GM19468 (cell line): ENCODE results near the gene TACC3.

Experiments
- ATAC-seq: cut with Tn5 transposase; IDR thresholded peaks from one replicate; pipeline ENCODE4 v1.9.1; 2021; ENCODE audit warnings: mild to moderate bottlenecking, moderate library complexity, moderate number of reproducible peaks; ENCODE audit not compliant: unreplicated experiment; ENCODE audit errors: extremely low read depth

Gene TACC3

DNA sequence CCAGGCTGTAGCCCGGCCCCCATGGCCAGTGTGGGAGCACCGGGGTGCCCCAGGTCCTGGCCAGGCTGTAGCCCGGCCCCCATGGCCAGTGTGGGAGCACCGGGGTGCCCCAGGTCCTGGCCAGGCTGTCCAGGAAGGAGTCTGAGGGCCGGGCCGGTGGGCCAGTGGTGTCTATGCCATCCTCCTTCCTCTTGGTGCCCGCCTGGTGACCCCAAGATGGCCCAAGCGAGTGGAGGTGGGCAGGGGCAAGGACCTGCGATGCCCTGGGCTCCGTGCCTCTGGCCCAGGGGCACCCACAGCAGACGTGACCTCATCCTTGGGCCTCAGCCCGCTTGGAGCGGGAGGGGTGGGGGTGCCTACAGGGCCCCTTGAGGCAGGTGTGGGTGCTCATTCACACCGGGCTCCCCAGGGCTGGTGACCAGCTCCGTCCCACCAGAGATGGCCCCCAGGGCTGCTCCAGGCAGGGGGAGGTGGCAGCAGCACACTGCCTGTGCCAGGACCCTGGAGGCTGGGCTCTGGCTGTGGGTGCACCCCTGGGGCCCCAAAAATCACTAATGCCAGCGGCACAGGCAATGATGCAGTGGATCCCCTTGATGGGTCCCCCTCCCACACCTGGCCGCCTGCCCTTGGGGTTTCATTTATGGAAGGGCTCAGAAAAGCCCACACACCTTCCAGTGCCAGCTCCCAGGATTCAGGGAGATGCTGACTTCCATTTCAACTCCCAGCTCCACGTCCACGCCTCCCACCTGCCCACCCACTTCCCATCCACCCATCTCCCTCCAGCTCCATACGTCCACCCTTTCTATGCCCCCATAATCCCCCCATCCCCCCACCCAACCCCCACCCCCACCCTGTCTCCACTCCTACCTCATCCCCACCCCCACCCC, 35.8 kb downstream of the TACC3 start:
- no peak for ATAC-seq

- no peak for ATAC-seq
These were observed 36.5 kb downstream of the TACC3 start for GRCh38 chr4:1757836-1758235.

- no peak for ATAC-seq
These were observed 37.2 kb downstream of the TACC3 start for GRCh38 chr4:1758306-1759121.

DNA sequence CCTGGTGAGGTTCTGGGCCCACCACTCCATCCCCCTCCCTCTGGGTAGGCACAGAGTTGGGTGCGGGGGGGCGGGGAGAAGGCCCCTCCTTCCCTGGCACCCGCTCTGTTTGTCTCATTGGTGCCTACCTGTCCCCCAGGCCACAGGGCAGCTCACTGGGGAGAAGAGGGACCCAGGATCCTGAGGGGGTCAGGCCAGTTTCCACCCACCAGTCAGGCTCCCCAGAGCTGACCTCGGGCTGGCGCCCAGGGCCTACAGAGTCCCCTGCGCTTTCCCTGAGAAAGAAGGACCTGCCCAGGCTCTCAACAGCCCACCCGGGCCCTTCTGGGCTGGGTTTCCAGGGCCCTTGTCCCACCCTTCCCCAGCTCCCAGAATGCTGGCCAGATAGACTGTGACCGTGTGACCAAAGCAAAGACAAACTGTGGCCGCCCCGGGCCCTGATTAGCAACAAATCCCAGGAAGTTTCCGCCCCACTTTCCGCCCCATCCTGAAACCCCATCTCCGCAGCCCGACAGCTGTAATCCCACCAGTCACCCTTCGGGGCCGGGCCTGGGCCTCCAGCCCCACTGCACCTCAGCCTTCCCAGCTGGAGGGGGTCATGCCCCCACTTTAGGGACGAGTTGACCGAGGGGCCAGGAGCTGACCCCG, 38.0 kb downstream of the TACC3 start:
- no peak for ATAC-seq

DNA sequence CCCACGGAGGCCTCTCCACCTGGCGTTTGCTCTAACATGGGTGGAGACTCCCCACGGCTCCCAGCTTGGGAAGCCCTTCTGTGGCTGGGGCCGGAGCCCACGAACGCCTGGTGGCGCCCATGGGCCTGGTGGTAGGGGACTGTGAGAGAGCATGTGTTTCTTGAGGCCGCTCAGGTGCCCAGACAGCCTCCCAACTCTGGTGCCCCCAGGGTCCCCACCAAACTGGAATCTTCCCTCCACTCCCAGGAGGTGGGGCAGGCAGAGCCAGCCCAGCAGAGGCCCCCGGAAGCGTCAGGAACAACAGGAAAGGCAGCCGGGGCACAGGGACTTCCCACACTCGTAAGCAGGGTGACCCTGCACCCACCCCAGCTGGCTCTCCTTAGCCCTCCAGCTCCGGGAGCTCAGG, 38.5 kb downstream of the TACC3 start:
- ATAC-seq = no peak

- no peak for ATAC-seq
These were observed 39.3 kb downstream of the TACC3 start for GRCh38 chr4:1760521-1761071.

DNA sequence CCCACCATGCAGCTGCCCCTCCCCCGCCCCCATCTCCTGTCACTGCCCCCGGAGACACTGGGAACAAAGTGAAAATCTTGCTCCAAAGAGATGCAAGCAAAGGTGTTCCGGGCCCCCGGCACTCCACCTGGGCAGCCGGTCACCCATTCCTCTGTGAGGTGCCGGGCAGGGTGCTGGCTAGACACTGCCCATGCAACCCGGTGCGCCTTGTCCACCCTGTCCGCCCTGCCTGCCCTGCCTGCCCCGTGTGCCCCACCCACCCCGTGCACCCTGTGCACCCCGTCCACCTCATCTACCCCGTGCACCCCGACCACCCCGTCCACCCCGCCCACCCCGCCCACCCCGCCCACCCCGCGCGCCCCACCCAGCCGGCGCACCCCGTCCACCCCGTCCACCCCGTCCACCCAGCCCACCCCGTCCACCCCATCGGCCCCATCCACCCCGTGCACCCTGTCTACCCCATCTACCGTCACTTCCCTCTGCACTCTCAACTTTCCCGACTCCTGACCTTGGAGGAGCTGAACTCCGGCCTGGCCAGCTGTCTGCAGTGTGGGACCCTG, 39.9 kb downstream of the TACC3 start:
- no peak for ATAC-seq

DNA sequence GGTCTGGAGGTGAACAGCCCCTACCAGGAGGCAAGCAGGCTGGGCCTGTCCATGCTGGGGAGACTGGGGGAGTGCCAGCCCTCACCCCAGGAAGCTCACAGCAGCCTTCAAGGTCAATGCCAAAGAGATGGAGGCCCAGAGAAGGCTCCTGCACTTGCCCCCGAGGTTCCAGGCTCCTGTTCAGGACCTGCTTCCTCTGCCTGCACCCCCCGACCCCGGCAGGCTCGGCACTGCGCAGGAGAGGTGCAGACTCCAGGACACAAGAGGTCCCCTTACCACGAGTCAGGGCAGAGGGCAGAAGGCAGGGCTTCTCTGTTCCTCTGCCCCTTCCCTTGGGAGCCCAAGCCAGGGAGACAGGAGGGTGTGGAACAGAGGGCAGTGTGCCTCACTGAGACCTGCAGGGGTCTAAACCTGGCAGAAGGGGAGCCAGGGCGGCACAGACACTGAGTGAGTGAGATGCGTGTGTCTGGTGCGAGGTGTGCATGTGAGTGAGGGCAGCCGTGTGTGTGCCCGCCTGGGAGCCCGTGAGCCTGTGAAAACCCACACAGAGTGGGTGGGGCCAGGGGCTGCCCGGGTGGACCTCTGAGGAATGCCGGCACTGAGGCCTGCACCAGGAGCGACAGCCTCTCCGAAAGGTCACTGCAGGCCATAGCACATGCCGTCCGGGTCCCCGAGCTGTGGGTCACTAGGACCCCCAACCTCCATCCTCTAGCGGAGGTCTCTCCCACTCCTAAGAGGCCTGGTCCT, 41.1 kb downstream of the TACC3 start:
- no peak for ATAC-seq

DNA sequence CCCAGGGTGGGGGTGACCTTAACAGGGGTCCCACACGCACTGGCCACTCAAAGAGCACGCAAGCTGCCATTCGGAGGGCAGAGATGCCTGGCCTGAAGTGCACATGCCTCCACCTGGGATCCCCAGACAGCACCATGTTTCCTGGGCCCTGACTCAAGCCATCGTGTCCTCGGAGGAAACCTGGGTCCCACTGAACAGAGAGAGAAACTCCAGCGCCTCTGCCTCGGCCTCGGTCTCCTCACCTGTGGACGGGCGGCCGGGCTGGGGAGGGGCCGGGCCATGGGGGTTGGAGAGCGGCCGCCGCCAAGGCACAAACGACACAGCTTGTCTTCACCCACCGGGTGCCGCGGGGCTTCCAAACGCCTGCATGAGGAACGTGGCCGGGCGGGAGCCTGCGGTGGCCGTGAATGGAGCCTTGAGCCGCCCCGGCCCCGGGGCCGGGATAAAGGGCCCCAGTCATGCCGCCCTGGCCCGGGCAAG, 41.8 kb downstream of the TACC3 start:
- ATAC-seq = no peak

GRCh38 chr4:1763550-1764080, 42.3 kb downstream of the TACC3 start:
- no peak for ATAC-seq

GRCh38 chr4:1764670-1765069, 43.3 kb downstream of the TACC3 start:
- no peak for ATAC-seq

DNA sequence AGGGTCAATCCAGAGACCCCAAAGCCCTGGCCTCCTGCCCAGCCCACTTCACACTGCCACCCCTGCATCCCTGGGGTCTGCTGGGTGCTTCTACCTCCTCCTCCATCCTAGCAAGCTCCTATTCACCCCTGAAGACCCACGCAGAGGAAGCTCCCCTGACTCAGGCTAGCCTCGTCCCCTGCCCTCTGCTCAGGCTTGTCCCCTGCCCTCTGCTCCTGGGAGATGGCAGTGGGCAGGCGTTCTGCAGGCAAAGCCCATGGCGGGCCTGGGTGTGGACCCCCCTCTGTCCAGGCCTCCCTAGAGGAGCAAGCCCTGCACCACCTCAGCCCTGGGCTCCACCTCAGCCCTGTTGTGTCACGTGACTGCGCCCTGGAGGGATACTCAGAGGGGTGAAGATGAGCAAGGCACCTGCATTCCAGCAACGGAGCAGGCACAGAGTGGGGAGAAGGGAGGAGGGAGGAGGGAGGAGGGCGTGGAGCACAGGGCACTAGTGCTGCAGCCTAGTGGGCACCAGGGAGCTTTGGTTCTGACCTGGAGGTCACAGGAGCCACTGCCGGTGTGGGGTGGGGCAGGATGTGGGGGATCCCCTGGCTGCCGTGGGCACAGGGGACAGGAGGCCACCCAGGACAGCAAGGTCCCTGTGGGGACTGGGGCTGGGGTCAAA, 44.2 kb downstream of the TACC3 start:
- no peak for ATAC-seq

- ATAC-seq = no peak
These were observed 45.1 kb downstream of the TACC3 start for GRCh38 chr4:1766106-1767060.

DNA sequence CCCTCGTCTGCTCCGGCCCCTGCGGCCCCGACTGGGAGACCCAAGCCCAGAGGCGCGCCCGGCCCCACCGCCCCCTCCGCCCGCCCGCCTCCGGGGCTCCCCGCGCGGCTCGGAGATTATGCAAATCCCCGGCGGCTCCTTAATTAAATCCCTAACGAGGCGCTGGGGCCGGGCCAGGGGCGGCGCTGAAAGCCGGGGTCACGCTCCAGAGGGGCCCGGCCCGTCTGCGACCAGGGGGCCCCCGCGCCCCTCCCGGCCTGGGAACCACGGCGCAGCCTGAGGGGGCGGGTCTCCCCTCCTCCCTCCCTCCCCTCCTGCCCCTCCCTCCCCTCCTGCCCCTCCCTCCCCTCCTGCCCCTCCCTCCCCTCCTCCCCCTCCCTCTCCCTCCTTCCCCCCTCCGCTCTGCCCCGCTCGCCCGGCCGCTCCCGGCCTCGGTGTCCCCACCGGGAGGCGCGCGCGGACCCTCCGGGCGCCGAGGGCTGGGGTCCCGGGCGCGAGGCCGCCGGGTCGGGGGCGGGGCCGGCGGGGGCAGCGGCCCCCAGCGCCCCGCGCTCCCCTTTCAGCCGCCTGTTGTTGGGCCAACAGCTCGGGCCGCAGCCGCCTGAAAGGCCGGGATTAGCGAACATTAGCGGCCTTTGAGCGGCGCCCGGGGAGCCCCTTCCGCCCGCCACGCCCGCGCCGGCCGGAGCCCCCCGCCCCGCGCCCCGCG, 45.9 kb downstream of the TACC3 start:
- no peak for ATAC-seq

GRCh38 chr4:1767770-1768366, 46.5 kb downstream of the TACC3 start:
- ATAC-seq = no peak

- no peak for ATAC-seq
These were observed 47.2 kb downstream of the TACC3 start for GRCh38 chr4:1768367-1769034.
